ENCODE results near the gene KEL.

KEL gene

GRCh38 chr7:142927085-142927745 is 34.9 kb downstream of the KEL start:
- no peak for DNase-seq

- DNase-seq = no peak
Observed at GRCh38 chr7:142925413-142925812, 36.8 kb downstream of the KEL start.

- no peak for DNase-seq
Observed at GRCh38 chr7:142923391-142923790, 38.8 kb downstream of the KEL start.

- no peak for DNase-seq
Observed at GRCh38 chr7:142919656-142920055, 42.5 kb downstream of the KEL start.

- no peak for DNase-seq
Observed at GRCh38 chr7:142918901-142919300, 43.3 kb downstream of the KEL start.

GRCh38 chr7:142917447-142917846 is 44.7 kb downstream of the KEL start:
- no peak for DNase-seq

GRCh38 chr7:142916508-142916907 is 45.7 kb downstream of the KEL start:
- DNase-seq = no peak

GRCh38 chr7:142915315-142915714 is 46.8 kb downstream of the KEL start:
- no peak for DNase-seq

GRCh38 chr7:142914121-142914520 is 48.0 kb downstream of the KEL start:
- DNase-seq = no peak

- DNase-seq = no peak
Observed at GRCh38 chr7:142913566-142913965, 48.6 kb downstream of the KEL start.

- DNase-seq = no peak
Observed at GRCh38 chr7:142913051-142913450, 49.1 kb downstream of the KEL start.

GRCh38 chr7:142910481-142910880 is 51.7 kb downstream of the KEL start:
- DNase-seq = no peak

- no peak for DNase-seq
Observed at GRCh38 chr7:142910031-142910433, 52.1 kb downstream of the KEL start.

GRCh38 chr7:142908921-142909890 is 53.0 kb downstream of the KEL start:
- no peak for DNase-seq

- no peak for DNase-seq
Observed at GRCh38 chr7:142908290-142908689, 53.9 kb downstream of the KEL start.

- DNase-seq = no peak
Observed at GRCh38 chr7:142906643-142907042, 55.5 kb downstream of the KEL start.

GRCh38 chr7:142905759-142906158 is 56.4 kb downstream of the KEL start:
- no peak for DNase-seq

GRCh38 chr7:142904128-142904527 is 58.0 kb downstream of the KEL start:
- DNase-seq = no peak

GRCh38 chr7:142901426-142902259 is 60.5 kb downstream of the KEL start:
- DNase-seq = no peak

- DNase-seq = no peak
Observed at GRCh38 chr7:142899661-142900060, 62.5 kb downstream of the KEL start.

GRCh38 chr7:142898377-142899170 is 63.6 kb downstream of the KEL start:
- no peak for DNase-seq

GRCh38 chr7:142897691-142898090 is 64.5 kb downstream of the KEL start:
- DNase-seq = no peak

All from stimulated activated naive CD4-positive, alpha-beta T cell (primary cell).